Measurements from ENCODE around the gene EFCAB6.

Gene EFCAB6

DNA sequence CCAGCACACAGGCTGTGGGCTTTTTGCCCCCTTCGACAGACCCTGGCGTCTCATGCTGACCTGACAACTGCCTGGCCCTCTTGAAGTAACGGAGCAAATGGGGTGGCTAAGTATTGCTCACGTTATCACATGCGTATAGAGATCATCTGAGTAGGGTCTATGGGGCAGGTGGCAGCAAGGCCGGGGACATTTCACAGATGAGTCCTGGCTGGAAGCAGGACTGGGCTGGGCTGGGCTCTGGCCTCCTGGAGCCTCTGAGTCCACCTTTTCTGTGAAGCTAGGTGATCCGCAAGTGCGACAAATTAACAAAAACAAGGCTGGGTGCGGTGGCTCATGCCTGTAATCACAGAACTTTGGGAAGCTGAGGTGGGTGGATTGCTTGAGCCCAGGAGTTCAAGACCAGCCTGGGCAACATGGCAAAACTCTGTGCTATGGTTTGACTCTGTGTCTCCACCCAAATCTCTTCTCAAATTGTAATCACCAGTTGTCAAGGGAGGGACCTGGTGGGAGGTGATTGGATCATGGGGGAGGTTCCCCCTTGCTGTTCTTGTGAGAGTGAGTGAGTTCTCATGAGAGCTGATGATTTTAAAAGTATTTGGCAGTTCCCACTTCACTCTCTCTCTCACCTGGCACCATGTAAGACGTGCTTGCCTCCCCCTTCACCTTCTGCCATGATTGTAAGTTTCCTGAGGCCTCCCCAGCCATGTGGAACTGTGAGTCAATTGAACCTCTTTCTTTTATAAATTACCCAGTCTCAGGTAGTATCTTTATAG is 278.3 kb downstream of the EFCAB6 start:
- no peak for DNase-seq (ENCODE audit: extremely low read depth in 1 of 2, low read depth in 1 of 2)

DNA sequence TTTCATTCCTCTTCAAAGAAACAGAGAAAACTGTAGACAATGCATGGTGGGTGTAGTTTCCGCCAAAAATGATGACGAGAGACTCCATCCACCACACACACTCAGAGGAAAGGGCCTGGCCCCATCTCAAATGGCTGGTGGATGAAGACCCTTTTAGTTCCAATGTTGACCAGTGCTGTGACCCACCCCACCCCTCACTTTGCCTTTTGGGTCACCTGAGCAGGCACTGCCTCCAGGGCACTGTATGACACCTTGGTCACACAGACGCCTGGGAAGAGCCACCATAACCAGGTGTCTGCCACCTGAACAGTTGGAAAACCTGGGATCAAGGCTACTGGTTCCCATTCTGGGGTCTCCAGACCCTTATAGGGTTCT is 279.0 kb downstream of the EFCAB6 start:
- no peak for DNase-seq (ENCODE audit: extremely low read depth in 1 of 2, low read depth in 1 of 2)

DNA sequence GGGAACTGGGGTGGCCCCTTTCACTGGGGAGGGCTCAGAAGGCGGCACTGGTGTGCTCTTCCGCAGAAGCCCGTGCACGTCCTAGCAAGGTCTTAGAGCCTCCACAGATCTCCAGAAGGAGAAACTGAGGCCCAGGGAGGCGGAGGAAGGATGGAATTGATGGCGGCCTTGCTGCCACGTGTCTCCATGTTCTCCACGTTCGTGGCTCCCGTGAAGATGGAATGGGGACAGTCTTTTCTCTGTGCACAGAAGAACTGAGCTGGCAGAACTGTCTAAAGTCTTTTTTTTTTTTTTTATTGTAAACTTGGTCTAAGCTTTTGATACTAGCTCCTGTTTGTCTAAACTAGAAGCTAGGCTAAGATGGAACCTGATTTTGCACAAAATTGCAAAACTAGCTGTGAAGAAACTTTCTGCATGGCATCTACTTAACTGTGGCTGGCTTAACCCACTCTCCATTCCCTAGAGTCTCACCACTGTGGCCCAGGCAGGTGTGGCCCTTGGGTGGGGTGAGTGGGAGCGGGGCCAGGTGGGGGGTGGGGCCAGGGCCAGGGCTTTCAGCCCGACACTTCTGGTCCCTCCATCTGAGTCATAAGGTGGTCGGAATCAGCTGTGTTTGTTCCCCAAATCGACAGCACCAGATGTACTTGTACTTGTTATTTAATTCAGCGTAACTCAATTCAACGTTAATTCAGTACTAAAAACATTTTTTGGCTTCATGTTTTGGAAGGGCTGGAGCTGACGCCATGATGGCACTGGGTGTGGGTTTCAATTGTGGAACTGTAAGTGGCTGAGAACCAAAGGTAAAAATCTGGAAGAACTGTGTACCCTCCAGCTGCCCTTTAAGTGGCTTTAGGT is 279.6 kb downstream of the EFCAB6 start:
- no peak for DNase-seq (ENCODE audit: extremely low read depth in 1 of 2, low read depth in 1 of 2)

DNA sequence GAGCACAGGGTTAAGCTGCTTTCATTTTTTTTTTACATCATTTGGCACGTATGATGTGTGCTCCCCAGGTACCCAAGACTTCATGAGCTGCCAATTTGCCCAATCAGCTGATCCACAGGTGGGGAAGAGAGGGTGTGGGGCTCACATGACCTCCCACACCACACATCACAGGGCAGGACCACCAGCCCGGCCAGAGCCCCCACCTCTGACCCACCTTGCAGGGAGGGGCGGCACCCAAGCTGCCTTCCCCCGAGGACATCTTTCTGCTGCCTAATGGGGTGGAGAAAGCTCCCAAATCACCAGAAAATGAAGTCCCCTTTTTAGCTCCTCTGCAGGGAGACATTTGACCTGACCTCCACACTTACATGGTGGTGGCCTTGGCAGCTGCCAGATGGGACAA is 280.5 kb downstream of the EFCAB6 start:
- DNase-seq (ENCODE audit: extremely low read depth in 1 of 2, low read depth in 1 of 2), result no peak

DNA sequence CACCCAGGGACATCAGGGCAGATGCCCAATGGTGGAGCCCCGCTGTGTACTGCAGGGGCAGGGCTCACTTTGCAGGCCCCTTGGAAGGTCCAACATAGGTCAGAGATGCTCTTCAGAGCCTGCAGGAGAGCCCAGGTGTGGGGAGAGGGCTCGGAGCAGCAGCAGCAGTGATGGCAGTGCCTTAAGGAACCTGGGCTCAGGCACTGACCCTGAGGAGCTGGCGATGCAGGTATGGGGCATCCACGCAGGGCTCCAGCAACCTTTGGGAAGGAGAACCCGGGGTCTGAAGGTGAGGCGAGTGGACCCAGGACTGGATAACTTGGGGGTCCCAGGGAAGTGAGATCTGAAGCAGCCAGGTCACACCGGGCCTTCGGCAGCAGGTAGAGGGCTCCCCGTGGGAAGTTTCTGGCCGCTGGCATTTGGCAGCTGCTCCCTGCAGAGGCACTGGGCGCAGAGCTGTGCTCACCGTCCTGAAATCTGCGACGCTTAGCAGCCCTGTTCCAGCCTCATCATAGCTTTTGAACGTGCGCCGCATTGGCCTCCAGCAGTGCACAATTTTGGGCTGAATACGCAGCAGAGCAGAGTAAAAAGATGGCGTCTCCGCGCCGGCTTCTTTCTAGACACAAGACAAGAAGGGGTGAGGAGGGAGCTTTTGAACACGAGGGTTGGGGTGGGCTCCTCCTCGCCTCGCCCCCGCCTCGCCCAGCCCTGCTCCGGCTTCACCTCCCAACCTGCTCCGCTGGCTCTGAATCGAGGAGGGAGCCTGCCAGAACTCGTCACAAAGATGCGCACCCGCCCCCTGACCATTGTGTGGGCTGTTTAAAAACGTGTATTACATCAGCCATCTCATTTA is 281.5 kb downstream of the EFCAB6 start:
- DNase-seq (ENCODE audit: extremely low read depth in 1 of 2, low read depth in 1 of 2), result no peak

DNA sequence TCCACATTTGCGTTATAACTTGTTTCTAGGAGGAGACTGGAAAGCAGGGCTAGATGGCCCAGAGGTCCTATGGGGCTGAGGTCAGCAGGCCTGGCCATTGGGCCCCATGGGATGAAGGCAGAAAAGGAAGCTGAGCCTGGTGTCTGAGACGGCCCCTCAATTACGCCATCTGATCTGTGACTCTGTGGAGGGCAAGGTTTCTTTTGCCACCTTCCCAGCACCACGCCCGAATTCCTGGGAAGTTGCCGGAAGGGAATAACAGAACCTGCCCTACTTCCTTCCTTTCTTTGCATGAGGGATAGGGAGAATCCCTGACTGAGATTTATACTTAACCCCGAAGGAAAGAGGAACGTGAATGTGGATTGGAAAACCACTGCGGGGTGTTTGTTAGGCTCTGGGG is 282.2 kb downstream of the EFCAB6 start:
- no peak for DNase-seq (ENCODE audit: extremely low read depth in 1 of 2, low read depth in 1 of 2)

DNA sequence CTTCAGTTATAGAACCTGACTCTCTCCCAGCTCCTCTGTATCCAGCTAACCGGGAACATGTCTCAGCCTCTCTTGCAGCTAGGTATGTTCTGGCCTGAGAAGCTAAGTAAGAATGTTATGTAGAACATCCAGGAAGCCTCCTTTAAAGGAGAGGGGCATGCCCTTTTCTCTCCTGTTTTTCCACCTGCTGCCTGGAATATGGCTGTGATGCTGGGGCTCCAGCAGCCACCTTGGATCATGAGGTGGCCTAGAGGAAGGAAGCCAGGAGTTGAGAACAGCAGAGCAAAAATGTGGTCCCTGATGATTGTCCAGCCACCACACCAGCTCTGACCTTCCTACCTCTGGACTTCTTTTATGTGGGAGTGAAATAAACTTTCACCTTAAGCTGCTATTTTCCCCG is 282.6 kb downstream of the EFCAB6 start:
- DNase-seq (ENCODE audit: extremely low read depth in 1 of 2, low read depth in 1 of 2), result no peak

DNA sequence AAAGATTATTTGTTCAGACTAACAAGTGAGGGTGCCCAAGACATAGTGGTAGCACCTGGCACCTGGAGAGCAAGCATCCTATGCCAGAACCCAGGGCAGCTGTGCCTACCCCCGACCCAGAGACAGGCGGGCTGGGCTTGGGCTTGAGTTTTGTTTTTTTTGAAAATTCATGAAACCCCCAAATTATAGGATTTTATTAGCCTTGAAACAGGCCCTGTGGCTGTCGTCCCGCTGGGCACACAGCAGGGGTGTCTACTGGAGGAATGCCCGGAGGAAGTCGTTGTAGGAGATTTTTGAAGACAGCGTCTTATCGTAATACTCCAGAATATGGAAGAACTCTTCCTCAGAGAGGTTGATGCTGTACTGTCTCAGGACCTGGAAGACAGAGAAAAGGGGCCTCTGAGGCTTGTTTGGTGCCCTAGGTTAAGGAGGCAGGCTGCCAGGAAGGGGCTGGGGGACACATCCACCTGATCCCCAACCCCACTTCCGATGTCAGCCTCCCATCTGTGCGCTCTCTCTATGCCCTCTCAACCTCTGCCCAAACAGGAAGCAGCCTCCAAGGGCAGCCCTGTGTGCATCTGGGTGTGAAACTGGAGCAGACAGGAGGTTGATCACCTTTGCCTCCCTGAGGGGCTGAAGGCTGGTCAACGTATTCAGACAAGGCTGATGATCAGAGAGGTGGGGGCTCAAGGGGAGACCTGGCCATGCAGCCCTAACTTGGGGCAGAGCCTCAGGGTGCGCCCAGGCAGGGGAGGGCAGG is 283.3 kb downstream of the EFCAB6 start:
- no peak for DNase-seq (ENCODE audit: extremely low read depth in 1 of 2, low read depth in 1 of 2)

DNA sequence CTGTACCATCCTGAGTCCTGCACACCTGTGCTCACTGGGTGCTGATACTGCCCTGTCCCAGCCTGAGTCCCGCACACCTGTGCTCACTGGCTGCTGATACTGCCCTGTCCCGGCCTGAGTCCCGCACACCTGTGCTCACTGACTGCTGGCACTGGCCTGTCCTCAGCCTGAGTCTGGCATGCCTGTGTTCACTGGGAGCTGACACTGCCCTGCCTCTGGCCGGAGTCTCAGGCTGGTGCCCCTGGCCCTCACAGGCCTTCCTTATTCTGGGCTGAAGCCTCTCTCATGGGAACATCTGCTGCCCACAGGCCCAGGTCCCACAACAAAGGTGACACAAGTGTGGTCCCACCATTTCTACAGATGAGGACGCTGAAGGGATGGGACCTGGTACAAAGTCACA is 285.2 kb downstream of the EFCAB6 start:
- DNase-seq (ENCODE audit: extremely low read depth in 1 of 2, low read depth in 1 of 2), result no peak

DNA sequence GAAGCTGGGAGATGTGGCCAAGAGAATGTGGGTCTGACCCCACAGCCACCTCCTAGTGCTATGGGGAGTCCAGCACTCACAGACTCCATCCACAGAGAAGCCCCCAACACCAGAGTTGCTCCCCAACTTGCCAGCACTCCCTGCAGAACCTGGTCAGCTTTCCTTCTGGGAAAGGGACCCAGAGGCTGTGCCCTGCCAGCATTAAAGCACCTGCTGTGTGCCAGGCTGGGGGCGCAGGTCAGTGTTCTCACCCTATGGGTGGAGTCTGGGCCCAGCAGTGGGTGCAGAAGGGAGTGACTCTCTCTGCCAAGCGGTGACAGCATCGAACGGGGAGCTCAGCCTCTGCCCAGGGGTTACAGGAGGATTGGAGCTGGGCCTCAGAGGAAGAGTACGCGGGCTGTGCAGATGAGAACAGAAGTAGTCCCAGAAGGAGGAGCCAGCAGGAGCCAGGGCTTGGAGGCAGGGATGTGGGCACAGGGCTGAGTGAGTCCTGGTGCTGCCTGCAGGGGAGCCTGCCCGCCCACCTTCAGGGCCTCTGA is 285.9 kb downstream of the EFCAB6 start:
- no peak for DNase-seq (ENCODE audit: extremely low read depth in 1 of 2, low read depth in 1 of 2)

DNA sequence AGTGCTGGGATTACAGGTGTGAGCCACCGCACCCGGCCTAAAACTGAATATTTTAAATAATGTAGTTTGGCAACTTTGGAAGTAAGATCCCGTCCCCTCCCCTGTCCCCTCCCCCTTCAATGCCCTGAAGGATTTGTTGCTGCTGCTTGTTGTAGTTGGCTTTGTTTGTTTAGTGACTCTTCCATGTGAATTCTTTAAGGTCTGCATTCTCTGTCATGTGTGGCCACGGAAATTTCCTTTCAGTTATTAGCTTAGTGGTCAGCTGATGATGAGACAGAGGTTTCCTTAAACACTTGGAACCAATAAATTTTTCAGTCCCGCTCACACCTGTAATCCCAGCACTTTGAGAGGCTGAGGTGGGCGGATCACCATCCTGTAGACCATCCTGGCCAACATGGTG is 290.4 kb downstream of the EFCAB6 start:
- no peak for DNase-seq (ENCODE audit: extremely low read depth in 1 of 2, low read depth in 1 of 2)

DNA sequence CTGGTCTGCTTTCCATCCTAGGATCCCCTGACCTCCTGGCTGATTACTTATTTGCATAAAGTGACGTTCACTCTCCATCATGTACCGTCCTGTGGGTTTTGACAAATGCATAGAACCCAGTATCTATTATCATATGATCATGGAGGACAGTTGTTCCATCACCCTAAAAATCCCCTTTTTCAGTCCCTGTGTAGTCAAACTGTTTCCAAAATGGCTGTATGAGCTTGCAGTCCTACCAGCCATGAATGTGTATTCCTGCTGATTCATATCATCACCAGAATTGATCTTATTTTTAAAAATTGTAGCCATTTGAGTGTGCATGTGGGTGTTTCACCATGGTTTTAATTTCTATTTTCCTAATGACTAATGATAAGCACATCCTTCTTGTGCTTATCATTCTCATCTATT is 291.5 kb downstream of the EFCAB6 start:
- no peak for DNase-seq (ENCODE audit: extremely low read depth in 1 of 2, low read depth in 1 of 2)

DNA sequence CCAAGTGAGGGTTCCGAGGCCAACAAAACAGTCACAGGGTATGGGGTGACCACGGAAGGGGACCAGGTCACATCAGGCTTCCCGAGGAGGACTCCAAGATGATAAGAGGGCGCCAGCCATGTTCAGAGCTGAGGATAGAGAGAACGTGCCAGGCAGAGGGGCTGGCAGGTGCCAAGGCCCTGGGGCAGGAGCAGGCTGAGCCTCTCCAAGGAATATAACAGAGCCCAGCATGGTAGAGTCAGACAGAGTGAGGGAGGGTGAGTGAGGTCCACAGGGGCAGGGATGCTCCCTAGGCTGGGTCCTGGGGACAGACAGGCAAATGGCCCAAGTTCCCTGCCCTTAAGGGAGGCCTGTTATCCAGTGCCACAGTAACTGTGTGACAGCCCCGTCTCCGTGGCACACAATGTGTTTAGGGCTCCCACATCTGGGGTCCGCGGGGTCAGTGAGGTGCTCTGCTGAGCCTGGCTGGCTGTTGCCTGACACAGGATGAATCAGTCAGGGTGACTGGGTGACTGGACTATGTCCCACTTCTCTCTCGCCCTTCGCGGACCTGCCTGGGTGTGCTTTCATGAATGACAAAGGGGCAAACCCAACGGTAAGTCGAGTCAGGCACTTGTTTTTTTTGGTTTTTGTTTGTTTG is 295.0 kb downstream of the EFCAB6 start:
- DNase-seq (ENCODE audit: extremely low read depth in 1 of 2, low read depth in 1 of 2), result no peak

DNA sequence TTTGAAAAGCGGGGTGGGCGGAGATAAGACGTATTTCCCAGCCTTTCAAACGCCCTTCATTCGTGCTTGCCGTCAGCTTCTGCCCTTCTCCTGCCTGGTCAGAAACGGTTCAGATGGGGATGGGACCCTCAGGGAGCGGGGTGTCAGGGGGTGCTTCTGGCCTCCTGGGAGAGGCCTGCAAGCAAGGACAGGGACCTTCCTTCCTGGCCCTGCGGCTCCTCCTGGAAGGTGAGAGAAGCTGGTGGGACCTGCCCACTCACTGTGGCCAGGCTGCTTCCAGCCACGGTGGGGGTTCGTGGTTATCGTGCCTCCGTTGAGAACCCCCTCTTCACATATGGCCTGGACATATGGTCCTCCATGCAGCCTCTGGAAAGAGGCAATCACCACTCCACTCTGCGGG is 295.7 kb downstream of the EFCAB6 start:
- no peak for DNase-seq (ENCODE audit: extremely low read depth in 1 of 2, low read depth in 1 of 2)

DNA sequence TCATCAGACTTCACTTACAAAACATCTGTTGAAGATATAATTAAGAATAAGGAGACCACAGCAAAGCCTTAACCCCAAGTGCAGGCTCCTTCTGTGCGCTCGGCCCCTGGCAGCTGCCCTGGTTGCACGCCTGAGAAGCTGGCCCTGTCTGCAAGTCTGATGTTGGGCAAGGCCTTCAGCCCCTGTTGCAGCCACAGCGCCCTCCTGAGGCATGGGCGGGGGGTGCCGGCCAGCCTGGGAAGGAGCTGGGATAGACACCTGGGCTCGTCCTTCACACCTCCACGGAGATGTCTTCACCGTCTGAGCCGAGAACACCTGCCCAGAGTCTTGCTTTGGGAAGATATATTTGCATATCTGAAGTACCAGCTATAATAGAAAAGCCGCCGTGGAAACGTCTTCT is 296.2 kb downstream of the EFCAB6 start:
- no peak for DNase-seq (ENCODE audit: extremely low read depth in 1 of 2, low read depth in 1 of 2)

DNA sequence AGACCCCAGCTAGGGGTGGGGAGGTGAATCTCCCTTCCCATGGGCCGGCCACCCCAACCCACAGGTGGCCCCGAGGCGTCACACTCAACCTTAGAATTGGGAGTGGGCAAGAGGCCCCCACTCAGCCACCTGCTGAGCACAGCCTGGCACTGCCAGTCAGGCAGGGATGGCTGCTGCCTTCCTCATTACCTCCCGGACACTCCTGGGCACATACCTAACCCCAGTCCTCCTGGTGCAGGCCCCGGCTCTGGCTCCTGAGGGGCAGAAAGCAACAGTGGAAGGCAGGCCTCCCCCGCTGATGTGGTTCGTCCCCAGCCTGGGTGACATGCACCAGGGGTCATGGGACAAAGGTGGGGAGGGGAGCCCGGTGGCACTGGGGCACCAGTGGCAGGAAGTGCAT is 296.7 kb downstream of the EFCAB6 start:
- no peak for DNase-seq (ENCODE audit: extremely low read depth in 1 of 2, low read depth in 1 of 2)

DNA sequence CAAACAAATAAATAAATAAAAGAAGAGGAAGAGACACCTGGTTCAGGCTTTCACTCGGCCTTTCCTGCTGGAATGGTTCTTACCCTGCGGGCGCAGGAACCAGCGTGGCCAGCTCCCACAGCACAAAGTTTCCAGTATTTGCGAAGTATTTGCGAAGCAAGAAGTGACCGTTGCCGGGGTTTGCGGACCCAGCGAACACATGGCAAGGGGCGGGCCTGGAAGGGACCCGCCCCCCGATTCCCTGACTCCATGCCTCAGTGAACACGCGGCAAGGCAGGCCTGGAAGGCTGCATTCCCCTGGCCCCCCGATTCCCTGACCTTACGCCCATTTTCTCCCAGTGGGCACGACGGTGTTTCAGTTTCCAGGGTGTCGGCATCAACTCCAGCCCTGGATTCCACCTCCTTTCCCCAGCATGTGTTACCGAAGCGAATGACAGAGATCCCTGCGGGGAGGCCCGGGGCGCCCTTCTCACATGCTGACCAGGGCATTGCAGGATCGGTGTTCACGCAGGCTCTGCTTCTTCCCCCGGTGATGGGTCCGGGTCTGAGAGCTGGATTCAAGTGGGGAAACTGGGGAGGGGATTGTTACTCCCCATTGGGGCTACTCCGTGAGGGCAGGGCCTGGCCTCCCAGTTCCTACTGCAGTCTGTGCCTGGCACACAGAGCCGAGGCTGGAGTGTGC is 297.5 kb downstream of the EFCAB6 start:
- DNase-seq (ENCODE audit: extremely low read depth in 1 of 2, low read depth in 1 of 2), result no peak

DNA sequence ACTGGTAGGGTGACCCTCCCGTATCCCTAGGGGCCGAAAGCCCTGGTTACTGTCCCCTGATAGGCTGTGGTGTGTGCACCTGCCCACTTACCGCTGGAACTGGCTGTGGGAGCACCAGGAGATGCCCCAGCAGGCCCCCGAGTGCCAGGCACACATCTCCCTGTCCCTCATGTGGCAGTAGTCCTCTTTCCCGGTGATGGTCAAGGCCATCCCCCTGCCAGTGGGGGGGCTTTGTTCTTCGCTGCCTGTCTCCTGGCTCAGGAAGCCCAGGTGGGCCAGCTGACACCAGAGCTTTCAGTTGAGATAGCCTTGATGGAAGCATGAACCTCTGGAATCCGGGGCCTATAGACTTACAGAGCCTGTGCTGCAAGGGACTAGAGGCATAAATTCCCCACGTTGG is 299.8 kb downstream of the EFCAB6 start:
- no peak for DNase-seq (ENCODE audit: extremely low read depth in 1 of 2, low read depth in 1 of 2)

DNA sequence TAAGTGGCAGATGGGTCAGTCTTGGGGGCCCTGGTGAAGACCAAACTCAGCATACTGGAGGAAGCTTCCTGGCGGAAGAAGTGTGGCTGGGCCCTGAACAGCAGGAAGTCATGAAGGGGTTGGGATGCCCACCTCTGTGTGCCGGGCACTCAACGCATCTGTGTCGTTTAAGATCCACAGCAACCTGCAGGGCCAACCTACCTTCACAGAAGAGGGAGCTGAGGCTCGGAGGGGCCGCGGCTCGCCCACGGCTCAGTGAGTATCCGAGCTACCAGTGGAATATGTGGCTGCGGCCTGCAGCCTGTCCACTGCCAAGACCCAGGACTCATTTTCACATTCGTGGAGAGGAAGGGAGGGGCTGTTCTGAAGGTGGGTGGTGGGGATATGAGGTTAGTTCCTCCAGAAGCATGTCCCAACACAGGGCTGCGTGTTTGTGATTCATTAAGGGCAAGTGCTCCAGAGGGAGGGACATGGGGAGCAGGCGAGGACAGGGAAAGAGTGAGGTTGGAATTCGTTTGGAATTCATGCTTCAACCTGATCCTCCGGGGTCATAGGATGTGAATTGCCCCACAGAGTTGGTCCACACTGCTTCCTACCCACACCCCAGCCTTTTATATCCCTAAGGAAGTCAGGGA is 300.7 kb downstream of the EFCAB6 start:
- no peak for DNase-seq (ENCODE audit: extremely low read depth in 1 of 2, low read depth in 1 of 2)
